GM23338 (cell line): Measurements from ENCODE around the gene PTPN20. TPM values are rescaled to one million over a fixed set of nuclear protein-coding genes. Genes with fewer than 3 reads are reported as not detected.

ENCODE experiments used
- ATAC-seq: fragments of 200-7000 bp; cut with Tn5 transposase; 3 replicates; pipeline ENCODE4 v1.9.1; 2020
- DNase-seq: peaks from one replicate; pipeline ENCODE4 v3.0.0-alpha.2; 2015; ENCODE audit warnings: low spot score
- H2AFZ ChIP-seq: fragments of 200-600 bp; sonication (generic); 2 replicates; pipeline ENCODE4 v1.8.0; 2016; ENCODE audit warnings: antibody characterized with exemption, mild to moderate bottlenecking, moderate library complexity
- H3F3A ChIP-seq: fragments of 200-600 bp; sonication (generic); replicated peaks from 2 replicates; pipeline ENCODE4 v1.8.0; 2017; ENCODE audit warnings: antibody characterized with exemption, mixed run types, low read depth
- H3K27ac ChIP-seq: fragments of 200-600 bp; sonication (generic); 2 replicates; pipeline ENCODE4 v1.6.1; 2016; ENCODE audit warnings: low read depth
- H3K27me3 ChIP-seq: fragments of 200-600 bp; sonication (generic); 2 replicates; pipeline ENCODE4 v1.8.0; 2016; ENCODE audit warnings: mild to moderate bottlenecking, mixed run types, moderate library complexity; ENCODE audit not compliant: insufficient read depth
- H3K36me3 ChIP-seq: fragments of 200-600 bp; sonication (generic); 2 replicates; pipeline ENCODE4 v1.8.0; 2016; ENCODE audit warnings: mild to moderate bottlenecking; ENCODE audit not compliant: insufficient read depth
- H3K4me1 ChIP-seq: fragments of 200-600 bp; sonication (generic); 2 replicates; pipeline ENCODE4 v1.8.0; 2016; ENCODE audit warnings: mild to moderate bottlenecking, moderate library complexity; ENCODE audit not compliant: insufficient read depth
- H3K4me2 ChIP-seq: fragments of 200-600 bp; sonication (generic); 2 replicates; pipeline ENCODE4 v1.7.1; 2017; ENCODE audit warnings: mixed run types
- H3K4me3 ChIP-seq: fragments of 200-600 bp; sonication (generic); 2 replicates; pipeline ENCODE4 v1.6.1; 2016; ENCODE audit warnings: mixed run types
- H3K79me2 ChIP-seq: fragments of 200-600 bp; sonication (generic); replicated peaks from 2 replicates; pipeline ENCODE4 v1.8.0; 2017; ENCODE audit warnings: mild to moderate bottlenecking; ENCODE audit not compliant: insufficient read depth
- H3K9me2 ChIP-seq: fragments of 200-600 bp; sonication (generic); 2 replicates; pipeline ENCODE4 v1.8.0; 2017; ENCODE audit not compliant: insufficient read depth
- H4K20me1 ChIP-seq: fragments of 200-600 bp; sonication (generic); replicated peaks from 2 replicates; pipeline ENCODE4 v1.8.0; 2017; ENCODE audit warnings: mild to moderate bottlenecking; ENCODE audit not compliant: insufficient read depth
- H3K27ac Mint-ChIP-seq: 2 replicates; pipeline ENCODE4 v1.8.0; 2020; ENCODE audit warnings: inconsistent platforms, mild to moderate bottlenecking, moderate library complexity, mixed read lengths
- H3K27me3 Mint-ChIP-seq: 3 replicates; pipeline ENCODE4 v1.8.0; 2022; ENCODE audit warnings: low read depth, mild to moderate bottlenecking, moderate library complexity, mixed read lengths, inconsistent platforms; ENCODE audit not compliant: insufficient read depth, poor library complexity
- H3K36me3 Mint-ChIP-seq: 3 replicates; pipeline ENCODE4 v1.8.0; 2021; ENCODE audit warnings: low read depth, mild to moderate bottlenecking, inconsistent platforms, moderate library complexity, mixed read lengths
- H3K4me1 Mint-ChIP-seq: 3 replicates; pipeline ENCODE4 v1.8.0; 2020; ENCODE audit warnings: mild to moderate bottlenecking, inconsistent platforms, mixed read lengths
- H3K4me3 Mint-ChIP-seq: 3 replicates; pipeline ENCODE4 v1.8.0; 2021; ENCODE audit warnings: moderate library complexity, mild to moderate bottlenecking, inconsistent platforms, mixed read lengths
- H3K9me3 Mint-ChIP-seq: 3 replicates; pipeline ENCODE4 v1.8.0; 2020; ENCODE audit warnings: moderate library complexity, mild to moderate bottlenecking, inconsistent platforms, mixed read lengths
- CREB1 ChIP-seq: fragments of 250-450 bp; sonication (Bioruptor Pico); IDR thresholded peaks from 2 replicates; pipeline ENCODE4 v1.5.0; 2020; ENCODE audit warnings: low read depth, mild to moderate bottlenecking, moderate library complexity
- EZH2 ChIP-seq: fragments of 200-600 bp; sonication (generic); IDR thresholded peaks from one replicate; pipeline ENCODE4 v1.8.0; 2017; ENCODE audit warnings: antibody characterized with exemption, mild to moderate bottlenecking, low read depth; ENCODE audit not compliant: unreplicated experiment
- EZH2phosphoT487 ChIP-seq: fragments of 200-600 bp; sonication (generic); IDR thresholded peaks from one replicate; pipeline ENCODE4 v1.8.1; 2018; ENCODE audit warnings: antibody characterized with exemption; ENCODE audit not compliant: unreplicated experiment
- JUNB ChIP-seq: IDR thresholded peaks from one replicate; pipeline ENCODE4 v1.6.1; 2016; ENCODE audit warnings: antibody characterized with exemption; ENCODE audit not compliant: unreplicated experiment
- NANOG ChIP-seq: IDR thresholded peaks from 2 replicates; pipeline ENCODE4 v1.6.1; 2016; ENCODE audit warnings: antibody characterized with exemption, borderline replicate concordance
- POLR2AphosphoS5 ChIP-seq: IDR thresholded peaks from 2 replicates; pipeline ENCODE4 v1.6.1; 2016; ENCODE audit warnings: antibody characterized with exemption, low read depth
- STAT1 ChIP-seq: IDR thresholded peaks from one replicate; pipeline ENCODE4 v1.6.1; 2016; ENCODE audit warnings: antibody characterized with exemption; ENCODE audit not compliant: unreplicated experiment
- ZNF114 ChIP-seq: fragments of 250-450 bp; sonication (Bioruptor Pico); IDR thresholded peaks from 2 replicates; pipeline ENCODE4 v1.5.0; 2020; ENCODE audit warnings: mild to moderate bottlenecking, moderate library complexity
- ZNF331 ChIP-seq: fragments of 250-450 bp; sonication (Bioruptor Pico); IDR thresholded peaks from 2 replicates; pipeline ENCODE4 v1.5.0; 2020; ENCODE audit warnings: low read depth, mild to moderate bottlenecking, moderate library complexity
- polyA plus RNA-seq: library from polyadenylated mRNA; unstranded; fragments of >200 nt; fragmentation: Nextera tagmentation; extraction: Ambion mirVana; gene quantifications from 2 replicates; pipeline ENCODE4 v1.2.1, GENCODE V29; 2016
- total RNA-seq: library from RNA; depleted of rRNA; stranded (reverse); fragments of >200 nt; shearing (Covaris generic); gene quantifications from 2 replicates; pipeline ENCODE4 v1.2.3, GENCODE V29; 2014
- TF ChIP-seq, protein P1 (sequence below), 2 experiments: fragments of 200-600 bp in 1 of 2; sonication (generic) in 1 of 2; conservative IDR thresholded peaks; 2 replicates each; pipeline versions ENCODE4 v1.5.1 to v1.6.1; 2016 to 2017; ENCODE audit warnings: antibody characterized with exemption in 2 of 2, low read depth in 2 of 2, mild to moderate bottlenecking in 2 of 2, moderate library complexity in 1 of 2
- TF ChIP-seq, protein P2 (sequence below): fragments of 250-450 bp; sonication (Bioruptor Pico); IDR thresholded peaks from 2 replicates; pipeline ENCODE4 v1.5.0; 2020; ENCODE audit warnings: mild to moderate bottlenecking, moderate library complexity
- TF ChIP-seq, protein P3 (sequence below): IDR thresholded peaks from 2 replicates; pipeline ENCODE4 v1.6.1; 2016; ENCODE audit warnings: antibody characterized with exemption
- TF ChIP-seq, protein P4 (sequence below): IDR thresholded peaks from one replicate; pipeline ENCODE4 v1.6.1; 2018; ENCODE audit warnings: antibody characterized with exemption; ENCODE audit not compliant: unreplicated experiment

Gene PTPN20
- total and polyA plus RNA-seq, 2 experiments from 2014 or later, result 0.13 TPM; not detected in 1

DNA sequence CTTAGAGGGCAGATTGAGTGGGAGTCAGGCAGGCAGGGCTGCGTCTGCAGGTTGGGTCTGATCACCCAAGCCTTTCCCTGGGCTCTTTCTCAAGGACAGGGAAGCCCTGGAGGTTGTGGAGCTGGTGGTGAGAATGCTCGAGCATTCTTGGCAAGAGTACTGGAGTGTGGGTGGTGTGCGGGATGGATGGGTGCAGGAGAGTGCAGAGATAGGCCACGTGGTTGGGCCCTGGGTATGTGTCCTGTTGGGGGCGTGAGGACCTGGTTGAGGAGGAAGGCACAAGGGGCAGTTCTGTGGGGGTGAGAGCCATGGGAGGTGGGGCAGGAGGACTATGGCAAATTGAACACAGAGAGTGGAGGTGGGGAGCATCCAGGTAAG is 135.9 kb downstream of the PTPN20 start:
- no peak for TF ChIP-seq EZH2
- TF ChIP-seq, protein P1, sequence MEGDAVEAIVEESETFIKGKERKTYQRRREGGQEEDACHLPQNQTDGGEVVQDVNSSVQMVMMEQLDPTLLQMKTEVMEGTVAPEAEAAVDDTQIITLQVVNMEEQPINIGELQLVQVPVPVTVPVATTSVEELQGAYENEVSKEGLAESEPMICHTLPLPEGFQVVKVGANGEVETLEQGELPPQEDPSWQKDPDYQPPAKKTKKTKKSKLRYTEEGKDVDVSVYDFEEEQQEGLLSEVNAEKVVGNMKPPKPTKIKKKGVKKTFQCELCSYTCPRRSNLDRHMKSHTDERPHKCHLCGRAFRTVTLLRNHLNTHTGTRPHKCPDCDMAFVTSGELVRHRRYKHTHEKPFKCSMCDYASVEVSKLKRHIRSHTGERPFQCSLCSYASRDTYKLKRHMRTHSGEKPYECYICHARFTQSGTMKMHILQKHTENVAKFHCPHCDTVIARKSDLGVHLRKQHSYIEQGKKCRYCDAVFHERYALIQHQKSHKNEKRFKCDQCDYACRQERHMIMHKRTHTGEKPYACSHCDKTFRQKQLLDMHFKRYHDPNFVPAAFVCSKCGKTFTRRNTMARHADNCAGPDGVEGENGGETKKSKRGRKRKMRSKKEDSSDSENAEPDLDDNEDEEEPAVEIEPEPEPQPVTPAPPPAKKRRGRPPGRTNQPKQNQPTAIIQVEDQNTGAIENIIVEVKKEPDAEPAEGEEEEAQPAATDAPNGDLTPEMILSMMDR (conservative IDR thresholded peaks at IDR 0.05; ENCODE audit: low read depth in 2 of 2), result no peak
- no peak for TF ChIP-seq EZH2phosphoT487
- no peak for TF ChIP-seq ZNF331 (CRISPR knock-in tag)
- TF ChIP-seq POLR2AphosphoS5, result no peak
- TF ChIP-seq, protein P2, sequence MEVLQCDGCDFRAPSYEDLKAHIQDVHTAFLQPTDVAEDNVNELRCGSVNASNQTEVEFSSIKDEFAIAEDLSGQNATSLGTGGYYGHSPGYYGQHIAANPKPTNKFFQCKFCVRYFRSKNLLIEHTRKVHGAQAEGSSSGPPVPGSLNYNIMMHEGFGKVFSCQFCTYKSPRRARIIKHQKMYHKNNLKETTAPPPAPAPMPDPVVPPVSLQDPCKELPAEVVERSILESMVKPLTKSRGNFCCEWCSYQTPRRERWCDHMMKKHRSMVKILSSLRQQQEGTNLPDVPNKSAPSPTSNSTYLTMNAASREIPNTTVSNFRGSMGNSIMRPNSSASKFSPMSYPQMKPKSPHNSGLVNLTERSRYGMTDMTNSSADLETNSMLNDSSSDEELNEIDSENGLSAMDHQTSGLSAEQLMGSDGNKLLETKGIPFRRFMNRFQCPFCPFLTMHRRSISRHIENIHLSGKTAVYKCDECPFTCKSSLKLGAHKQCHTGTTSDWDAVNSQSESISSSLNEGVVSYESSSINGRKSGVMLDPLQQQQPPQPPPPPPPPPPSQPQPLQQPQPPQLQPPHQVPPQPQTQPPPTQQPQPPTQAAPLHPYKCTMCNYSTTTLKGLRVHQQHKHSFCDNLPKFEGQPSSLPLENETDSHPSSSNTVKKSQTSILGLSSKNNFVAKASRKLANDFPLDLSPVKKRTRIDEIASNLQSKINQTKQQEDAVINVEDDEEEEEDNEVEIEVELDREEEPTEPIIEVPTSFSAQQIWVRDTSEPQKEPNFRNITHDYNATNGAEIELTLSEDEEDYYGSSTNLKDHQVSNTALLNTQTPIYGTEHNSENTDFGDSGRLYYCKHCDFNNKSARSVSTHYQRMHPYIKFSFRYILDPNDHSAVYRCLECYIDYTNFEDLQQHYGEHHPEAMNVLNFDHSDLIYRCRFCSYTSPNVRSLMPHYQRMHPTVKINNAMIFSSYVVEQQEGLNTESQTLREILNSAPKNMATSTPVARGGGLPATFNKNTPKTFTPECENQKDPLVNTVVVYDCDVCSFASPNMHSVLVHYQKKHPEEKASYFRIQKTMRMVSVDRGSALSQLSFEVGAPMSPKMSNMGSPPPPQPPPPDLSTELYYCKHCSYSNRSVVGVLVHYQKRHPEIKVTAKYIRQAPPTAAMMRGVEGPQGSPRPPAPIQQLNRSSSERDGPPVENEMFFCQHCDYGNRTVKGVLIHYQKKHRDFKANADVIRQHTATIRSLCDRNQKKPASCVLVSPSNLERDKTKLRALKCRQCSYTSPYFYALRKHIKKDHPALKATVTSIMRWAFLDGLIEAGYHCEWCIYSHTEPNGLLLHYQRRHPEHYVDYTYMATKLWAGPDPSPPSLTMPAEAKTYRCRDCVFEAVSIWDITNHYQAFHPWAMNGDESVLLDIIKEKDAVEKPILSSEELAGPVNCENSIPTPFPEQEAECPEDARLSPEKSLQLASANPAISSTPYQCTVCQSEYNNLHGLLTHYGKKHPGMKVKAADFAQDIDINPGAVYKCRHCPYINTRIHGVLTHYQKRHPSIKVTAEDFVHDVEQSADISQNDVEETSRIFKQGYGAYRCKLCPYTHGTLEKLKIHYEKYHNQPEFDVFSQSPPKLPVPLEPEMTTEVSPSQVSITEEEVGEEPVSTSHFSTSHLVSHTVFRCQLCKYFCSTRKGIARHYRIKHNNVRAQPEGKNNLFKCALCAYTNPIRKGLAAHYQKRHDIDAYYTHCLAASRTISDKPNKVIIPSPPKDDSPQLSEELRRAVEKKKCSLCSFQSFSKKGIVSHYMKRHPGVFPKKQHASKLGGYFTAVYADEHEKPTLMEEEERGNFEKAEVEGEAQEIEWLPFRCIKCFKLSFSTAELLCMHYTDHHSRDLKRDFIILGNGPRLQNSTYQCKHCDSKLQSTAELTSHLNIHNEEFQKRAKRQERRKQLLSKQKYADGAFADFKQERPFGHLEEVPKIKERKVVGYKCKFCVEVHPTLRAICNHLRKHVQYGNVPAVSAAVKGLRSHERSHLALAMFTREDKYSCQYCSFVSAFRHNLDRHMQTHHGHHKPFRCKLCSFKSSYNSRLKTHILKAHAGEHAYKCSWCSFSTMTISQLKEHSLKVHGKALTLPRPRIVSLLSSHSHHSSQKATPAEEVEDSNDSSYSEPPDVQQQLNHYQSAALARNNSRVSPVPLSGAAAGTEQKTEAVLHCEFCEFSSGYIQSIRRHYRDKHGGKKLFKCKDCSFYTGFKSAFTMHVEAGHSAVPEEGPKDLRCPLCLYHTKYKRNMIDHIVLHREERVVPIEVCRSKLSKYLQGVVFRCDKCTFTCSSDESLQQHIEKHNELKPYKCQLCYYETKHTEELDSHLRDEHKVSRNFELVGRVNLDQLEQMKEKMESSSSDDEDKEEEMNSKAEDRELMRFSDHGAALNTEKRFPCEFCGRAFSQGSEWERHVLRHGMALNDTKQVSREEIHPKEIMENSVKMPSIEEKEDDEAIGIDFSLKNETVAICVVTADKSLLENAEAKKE, result no peak
- TF ChIP-seq ZNF114 (CRISPR knock-in tag), result no peak
- TF ChIP-seq JUNB, result no peak
- no peak for TF ChIP-seq NANOG
- no peak for TF ChIP-seq CREB1 (CRISPR knock-in tag)
- TF ChIP-seq, protein P3, sequence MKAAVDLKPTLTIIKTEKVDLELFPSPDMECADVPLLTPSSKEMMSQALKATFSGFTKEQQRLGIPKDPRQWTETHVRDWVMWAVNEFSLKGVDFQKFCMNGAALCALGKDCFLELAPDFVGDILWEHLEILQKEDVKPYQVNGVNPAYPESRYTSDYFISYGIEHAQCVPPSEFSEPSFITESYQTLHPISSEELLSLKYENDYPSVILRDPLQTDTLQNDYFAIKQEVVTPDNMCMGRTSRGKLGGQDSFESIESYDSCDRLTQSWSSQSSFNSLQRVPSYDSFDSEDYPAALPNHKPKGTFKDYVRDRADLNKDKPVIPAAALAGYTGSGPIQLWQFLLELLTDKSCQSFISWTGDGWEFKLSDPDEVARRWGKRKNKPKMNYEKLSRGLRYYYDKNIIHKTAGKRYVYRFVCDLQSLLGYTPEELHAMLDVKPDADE, result no peak
- TF ChIP-seq, protein P4, sequence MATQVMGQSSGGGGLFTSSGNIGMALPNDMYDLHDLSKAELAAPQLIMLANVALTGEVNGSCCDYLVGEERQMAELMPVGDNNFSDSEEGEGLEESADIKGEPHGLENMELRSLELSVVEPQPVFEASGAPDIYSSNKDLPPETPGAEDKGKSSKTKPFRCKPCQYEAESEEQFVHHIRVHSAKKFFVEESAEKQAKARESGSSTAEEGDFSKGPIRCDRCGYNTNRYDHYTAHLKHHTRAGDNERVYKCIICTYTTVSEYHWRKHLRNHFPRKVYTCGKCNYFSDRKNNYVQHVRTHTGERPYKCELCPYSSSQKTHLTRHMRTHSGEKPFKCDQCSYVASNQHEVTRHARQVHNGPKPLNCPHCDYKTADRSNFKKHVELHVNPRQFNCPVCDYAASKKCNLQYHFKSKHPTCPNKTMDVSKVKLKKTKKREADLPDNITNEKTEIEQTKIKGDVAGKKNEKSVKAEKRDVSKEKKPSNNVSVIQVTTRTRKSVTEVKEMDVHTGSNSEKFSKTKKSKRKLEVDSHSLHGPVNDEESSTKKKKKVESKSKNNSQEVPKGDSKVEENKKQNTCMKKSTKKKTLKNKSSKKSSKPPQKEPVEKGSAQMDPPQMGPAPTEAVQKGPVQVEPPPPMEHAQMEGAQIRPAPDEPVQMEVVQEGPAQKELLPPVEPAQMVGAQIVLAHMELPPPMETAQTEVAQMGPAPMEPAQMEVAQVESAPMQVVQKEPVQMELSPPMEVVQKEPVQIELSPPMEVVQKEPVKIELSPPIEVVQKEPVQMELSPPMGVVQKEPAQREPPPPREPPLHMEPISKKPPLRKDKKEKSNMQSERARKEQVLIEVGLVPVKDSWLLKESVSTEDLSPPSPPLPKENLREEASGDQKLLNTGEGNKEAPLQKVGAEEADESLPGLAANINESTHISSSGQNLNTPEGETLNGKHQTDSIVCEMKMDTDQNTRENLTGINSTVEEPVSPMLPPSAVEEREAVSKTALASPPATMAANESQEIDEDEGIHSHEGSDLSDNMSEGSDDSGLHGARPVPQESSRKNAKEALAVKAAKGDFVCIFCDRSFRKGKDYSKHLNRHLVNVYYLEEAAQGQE, result no peak
- TF ChIP-seq STAT1, result no peak
- Histone ChIP-seq H3K27me3 (no peaks in the 10 kb centered on the region), H3F3A (no peaks in the 10 kb centered on the region), H3K4me3 (no peak overlapping the region), H3K4me2 (no peak overlapping the region), H2AFZ (no peak overlapping the region), H3K27ac (no peak overlapping the region), H4K20me1 (no peaks in the 10 kb centered on the region), H3K4me1 (no peaks in the 10 kb centered on the region), H3K36me3 (no peaks in the 10 kb centered on the region), H3K9me2 (no peaks in the 10 kb centered on the region), H3K79me2 (no peaks in the 10 kb centered on the region)
- peaks cover 8% of the 10 kb centered on the region for H3K27me3 Mint-ChIP-seq
- H3K9me3 Mint-ChIP-seq, result no peaks in the 10 kb centered on the region
- H3K4me3 Mint-ChIP-seq, result no peak overlapping the region
- ATAC-seq (no peak), DNase-seq (no peak)
- H3K36me3 Mint-ChIP-seq, result no peaks in the 10 kb centered on the region
- H3K4me1 Mint-ChIP-seq, result peaks cover 4% of the 10 kb centered on the region
- H3K27ac Mint-ChIP-seq, result no peak overlapping the region
